Kidney (tissue), 14 donors: ENCODE results near the gene TMEM30A. TPM values are rescaled to one million over a fixed set of nuclear protein-coding genes. Genes with fewer than 3 reads are reported as not detected.
A peak's percentile ranks its signal among the peaks of the same experiment; 100 is the strongest.

ENCODE experiments used
- DNase-seq, 5 donors: peaks; one replicate each; pipeline ENCODE4 v3.0.0-alpha.2; 2013 to 2020
- FAIRE-seq: peaks from 2 replicates; lab custom pipeline; 2012; peaks lifted over from hg19 to GRCh38; lab: Jason Lieb, UNC
- H3K27ac ChIP-seq, 2 donors: one replicate each; pipeline ENCODE4 v1.7.0; 2013; ENCODE audit warnings: low read depth in 2 of 2, low read length in 2 of 2, inconsistent platforms in 1 of 2
- H3K27me3 ChIP-seq: one replicate; pipeline ENCODE4 v1.7.1; 2013; ENCODE audit warnings: low read length, inconsistent platforms; ENCODE audit not compliant: control insufficient read depth, insufficient read depth
- H3K36me3 ChIP-seq, 3 donors: one replicate each; pipeline versions ENCODE4 v1.7.0 to v1.7.1; 2013; ENCODE audit warnings: low read length in 3 of 3, control low read depth in 1 of 3, inconsistent platforms in 1 of 3; ENCODE audit not compliant: insufficient read depth in 3 of 3, control insufficient read depth in 2 of 3
- H3K4me1 ChIP-seq, 3 donors: one replicate each; pipeline versions ENCODE4 v1.7.0 to v1.7.1; 2013; ENCODE audit warnings: low read length in 3 of 3, inconsistent platforms in 1 of 3, low read depth in 1 of 3; ENCODE audit not compliant: control insufficient read depth in 2 of 3, insufficient read depth in 2 of 3
- H3K4me3 ChIP-seq, 3 donors: one replicate each; pipeline versions ENCODE4 v1.7.0 to v1.8.1; 2013; ENCODE audit warnings: low read length in 3 of 3, control low read depth in 1 of 3, inconsistent platforms in 1 of 3
- H3K9ac ChIP-seq, 3 donors: one replicate each; pipeline versions ENCODE4 v1.7.0 to v1.7.1; 2013; ENCODE audit warnings: low read length in 3 of 3, control low read depth in 1 of 3, inconsistent platforms in 1 of 3
- H3K9me3 ChIP-seq, 3 donors: one replicate each; pipeline versions ENCODE4 v1.7.0 to v1.7.1; 2013; ENCODE audit warnings: low read length in 3 of 3, control low read depth in 1 of 3, inconsistent platforms in 1 of 3; ENCODE audit not compliant: control insufficient read depth in 2 of 3, insufficient read depth in 1 of 3
- CTCF ChIP-seq: IDR thresholded peaks from 3 replicates; pipeline ENCODE4 v1.5.1; 2012; ENCODE audit warnings: mild to moderate bottlenecking, moderate library complexity, borderline replicate concordance; ENCODE audit not compliant: insufficient read depth; ENCODE audit errors: extremely low read depth
- intact Hi-C: fragments of 100-400 bp; cut with DNase I; formaldehyde crosslinking; loops from one replicate; pipeline ENCODE4 v1.11.1; 2022
- polyA plus RNA-seq: library from polyadenylated mRNA; stranded (reverse); fragments of 350-450 nt; fragmentation: Illumina TruSeq; extraction: RNeasy Lipid Tissue Mini Kit (QIAGEN cat#74804); gene quantifications from one replicate; pipeline ENCODE4 v1.2.3, GENCODE V29; 2014; ENCODE audit warnings: low read depth, low replicate concordance; ENCODE audit not compliant: insufficient read depth
- total RNA-seq: library from RNA; stranded (reverse); fragmentation: NEBNext Ultra II Directional; extraction: Animal tissue kit (Norgen Biotek cat#: 25700); gene quantifications from one replicate; pipeline ENCODE4 v1.2.1, GENCODE V29; 2021
- donor health status: control.
- donor health status: control.
- donor health status: control.
- donor health status: control.
- donor health status: control.
- donor health status: DM: yes; HTN: yes; CAD: no.
- donor health status: Normal renal cell carcinoma (clear cell type).

The TMEM30A gene
- total and polyA plus RNA-seq, 2 donors from 2014 or later = 51.0 to 101 TPM

GRCh38 chr6:75223428-75223827, 61.2 kb downstream of the TMEM30A start:
- intact Hi-C loops = no loop called here
- FAIRE-seq (no peak), DNase-seq (peak in 1 of 5 donors; percentile 48)
- Histone ChIP-seq H3K27me3 (no peaks in the 10 kb centered on the region), H3K4me3 (no peak overlapping the region), H3K27ac (no peak overlapping the region), H3K9ac (no peak overlapping the region), H3K36me3 (no peaks in the 10 kb centered on the region), H3K4me1 (peaks cover 0 to 5% (median 0%) of the 10 kb centered on the region in 3 donors), H3K9me3 (no peaks in the 10 kb centered on the region)
- no peak for TF ChIP-seq CTCF

GRCh38 chr6:75222261-75222660, 62.3 kb downstream of the TMEM30A start:
- intact Hi-C loops = no loop called here
- FAIRE-seq (peak; percentile 71), DNase-seq (no peak)
- H3K36me3 ChIP-seq = no peaks in the 10 kb centered on the region
- no peaks in the 10 kb centered on the region for H3K27me3 ChIP-seq
- peak overlapping the region in 1 of 2 donors; percentile 78 for H3K27ac ChIP-seq
- no peak for TF ChIP-seq CTCF
- H3K9ac ChIP-seq = no peak overlapping the region
- H3K4me3 ChIP-seq = no peak overlapping the region
- H3K9me3 ChIP-seq = no peaks in the 10 kb centered on the region
- peaks cover 0 to 9% (median 0%) of the 10 kb centered on the region in 3 donors for H3K4me1 ChIP-seq

GRCh38 chr6:75221116-75221515, 63.5 kb downstream of the TMEM30A start:
- intact Hi-C loops = no loop called here
- no peak overlapping the region for H3K27ac ChIP-seq
- no peak for TF ChIP-seq CTCF
- no peak overlapping the region for H3K9ac ChIP-seq
- H3K36me3 ChIP-seq = no peaks in the 10 kb centered on the region
- DNase-seq (no peak), FAIRE-seq (no peak)
- H3K27me3 ChIP-seq = no peaks in the 10 kb centered on the region
- H3K9me3 ChIP-seq = no peaks in the 10 kb centered on the region
- H3K4me3 ChIP-seq = no peak overlapping the region
- H3K4me1 ChIP-seq = peaks cover 0 to 9% (median 0%) of the 10 kb centered on the region in 3 donors

- FAIRE-seq = no peak
- no peak for DNase-seq
- H3K4me1 ChIP-seq = peaks cover 0 to 9% (median 0%) of the 10 kb centered on the region in 3 donors
Measured at GRCh38 chr6:75220357-75220756, 64.2 kb downstream of the TMEM30A start.

More at GRCh38 chr6:75220357-75220756, 64.2 kb downstream of the TMEM30A start:
- no peak for TF ChIP-seq CTCF
- intact Hi-C loops = no loop called here
- no peaks in the 10 kb centered on the region for H3K36me3 ChIP-seq
- no peak overlapping the region for H3K9ac ChIP-seq
- no peak overlapping the region for H3K4me3 ChIP-seq
- H3K9me3 ChIP-seq = no peaks in the 10 kb centered on the region
- H3K27ac ChIP-seq = peak overlapping the region in 1 of 2 donors; percentile 13
- H3K27me3 ChIP-seq = no peaks in the 10 kb centered on the region
